ENCODE results near the gene LRPAP1.
"Not testable (repeated sequence)": the region's sequence is repeated elsewhere in the genome, so short reads cannot be mapped to it uniquely, and the experiment has no call there.

GRCh38 chr4:3580859-3581258, 48.6 kb upstream of the LRPAP1 start:
- not testable (repeated sequence) for TF ChIP-seq CTCF, POLR2AphosphoS5, EP300, POLR2A (IDR thresholded peaks at IDR 0.05)

Measured in sigmoid colon (tissue), 4 donors.